Right lobe of liver (tissue), 4 donors: ENCODE measurements around the gene TBRG1.

Experiments
- CTCF ChIP-seq, 4 donors: fragments of 200-600 bp in 3 of 4; fragments of 450-650 bp in 1 of 4; IDR thresholded peaks; one replicate each; pipeline versions ENCODE4 v1.5.1 to v1.8.0; 2016 to 2022; ENCODE audit warnings: antibody characterized with exemption in 4 of 4, mild to moderate bottlenecking in 2 of 4
- POLR2A ChIP-seq: fragments of 450-650 bp; IDR thresholded peaks from one replicate; pipeline ENCODE4 v1.6.1; 2017; ENCODE audit warnings: antibody characterized with exemption, mild to moderate bottlenecking
- donor health status: DM: no; HTN: no; CAD: no.
- donor health status: DM: no; HTN: no; CAD: no.
- donor health status: DM: no; HTN: yes; CAD: no.

GRCh38 chr11:124639186-124639585 is 16.5 kb downstream of the TBRG1 start:
- TF ChIP-seq POLR2A (no peak), CTCF (IDR thresholded peaks at IDR 0.05) (no peak)
